ENCODE data around the gene TMED6. TPM values are rescaled to one million over a fixed set of nuclear protein-coding genes. Genes with fewer than 3 reads are reported as not detected.

TMED6 gene
- polyA plus RNA-seq, 3 donors: 0.29 TPM; not detected in 2

- Histone ChIP-seq H3K4me3 (replicated peaks in 1 of 3; ENCODE audit: low read depth in 2 of 3, low read length in 3 of 3) (no peak overlapping the region), H3K79me2 (ENCODE audit: insufficient read depth, low read length) (peaks cover 56% of the 10 kb centered on the region), H3K9ac (ENCODE audit: insufficient read depth, low read length, poor library complexity, severe bottlenecking) (no peak overlapping the region), H3K4me2 (replicated peaks; ENCODE audit: extremely low read depth, low read length, poor library complexity, severe bottlenecking) (no peak overlapping the region), H3K9me3 (replicated peaks in 1 of 2; ENCODE audit: control insufficient read depth in 1 of 2, insufficient read depth in 1 of 2, low read length in 2 of 2) (no peaks in the 10 kb centered on the region), H3K4me1 (ENCODE audit: control insufficient read depth in 1 of 2, insufficient read depth in 2 of 2, low read length in 2 of 2) (peaks cover 19 to 30% of the 10 kb centered on the region in 2 donors), H3K27me3 (ENCODE audit: control insufficient read depth in 2 of 2, insufficient read depth in 2 of 2, low read length in 2 of 2) (no peaks in the 10 kb centered on the region), H3K27ac (ENCODE audit: low read depth in 1 of 2, low read length in 2 of 2) (peak overlapping the region in 1 of 2 donors; percentile 64), H4K20me1 (ENCODE audit: insufficient read depth, low read length) (peaks cover 18% of the 10 kb centered on the region), H2AFZ (ENCODE audit: insufficient read depth, low read depth, low read length, poor library complexity, severe bottlenecking) (no peak overlapping the region), H3K36me3 (replicated peaks in 1 of 2; ENCODE audit: control insufficient read depth in 1 of 2, insufficient read depth in 2 of 2, low read length in 2 of 2) (peaks cover 32 to 69% of the 10 kb centered on the region in 2 donors)
- Mint-ChIP-seq H3K4me1 (peaks cover 24% of the 10 kb centered on the region), H3K4me3 (no peak overlapping the region), H3K27ac (peak overlapping the region in 2 of 7 donors; percentile 17 to 57), H3K9me3 (peaks cover 0 to 3% (median 0%) of the 10 kb centered on the region in 7 donors), H3K36me3 (peaks cover 47 to 55% of the 10 kb centered on the region in 2 donors), H3K27me3 (ENCODE audit: low read depth in 3 of 3) (peaks cover 0 to 1% (median 1%) of the 10 kb centered on the region in 3 donors)
- WGBS (ENCODE audit: insufficient coverage): no CpG with 5 or more reads among the region's 2 CpGs
- TF ChIP-seq, protein P1, sequence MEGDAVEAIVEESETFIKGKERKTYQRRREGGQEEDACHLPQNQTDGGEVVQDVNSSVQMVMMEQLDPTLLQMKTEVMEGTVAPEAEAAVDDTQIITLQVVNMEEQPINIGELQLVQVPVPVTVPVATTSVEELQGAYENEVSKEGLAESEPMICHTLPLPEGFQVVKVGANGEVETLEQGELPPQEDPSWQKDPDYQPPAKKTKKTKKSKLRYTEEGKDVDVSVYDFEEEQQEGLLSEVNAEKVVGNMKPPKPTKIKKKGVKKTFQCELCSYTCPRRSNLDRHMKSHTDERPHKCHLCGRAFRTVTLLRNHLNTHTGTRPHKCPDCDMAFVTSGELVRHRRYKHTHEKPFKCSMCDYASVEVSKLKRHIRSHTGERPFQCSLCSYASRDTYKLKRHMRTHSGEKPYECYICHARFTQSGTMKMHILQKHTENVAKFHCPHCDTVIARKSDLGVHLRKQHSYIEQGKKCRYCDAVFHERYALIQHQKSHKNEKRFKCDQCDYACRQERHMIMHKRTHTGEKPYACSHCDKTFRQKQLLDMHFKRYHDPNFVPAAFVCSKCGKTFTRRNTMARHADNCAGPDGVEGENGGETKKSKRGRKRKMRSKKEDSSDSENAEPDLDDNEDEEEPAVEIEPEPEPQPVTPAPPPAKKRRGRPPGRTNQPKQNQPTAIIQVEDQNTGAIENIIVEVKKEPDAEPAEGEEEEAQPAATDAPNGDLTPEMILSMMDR (IDR thresholded peaks at IDR 0.05): no peak
- no peak for DNase-seq
- intact Hi-C loops (cut with micrococcal nuclease): loop anchor here in 1 of 2 donors (5.0 kb wide), 1 partner anchor 45 kb away; the partner anchor contains the start of genes COG8 and NIP7
Measured at GRCh38 chr16:69382421-69382820, 30.8 kb upstream of the TMED6 start.

DNA sequence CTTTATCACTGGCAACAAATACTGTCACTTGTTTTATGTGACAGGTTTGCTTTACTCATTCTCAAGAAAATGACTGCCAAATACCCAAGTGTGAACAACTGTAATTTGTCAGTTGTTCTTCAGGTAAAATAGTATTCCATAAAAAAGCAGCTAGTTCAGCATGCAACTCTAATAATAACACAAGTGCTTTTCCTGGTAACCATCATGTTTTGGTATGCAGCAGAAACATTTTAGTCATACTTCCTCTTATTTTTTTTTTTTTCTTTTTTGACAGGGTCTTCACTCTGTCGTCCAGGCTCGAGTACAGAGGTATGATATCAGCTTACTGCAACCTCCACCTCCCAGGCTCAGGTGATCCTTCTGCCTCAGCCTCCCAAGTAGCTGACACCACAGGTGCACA lies 29.6 kb upstream of the TMED6 start:
- no peak overlapping the region for H3K4me3 ChIP-seq (replicated peaks in 1 of 3; ENCODE audit: low read depth in 2 of 3, low read length in 3 of 3)
- no CpG with 5 or more reads among the region's 2 CpGs for WGBS (ENCODE audit: insufficient coverage)
- peak overlapping the region; percentile 6 to 35 for H3K4me3 Mint-ChIP-seq
- peaks cover 18 to 29% of the 10 kb centered on the region in 2 donors for H3K4me1 ChIP-seq (ENCODE audit: control insufficient read depth in 1 of 2, insufficient read depth in 2 of 2, low read length in 2 of 2)
- no peak overlapping the region for H2AFZ ChIP-seq (ENCODE audit: insufficient read depth, low read depth, low read length, poor library complexity, severe bottlenecking)
- H3K36me3 Mint-ChIP-seq: peaks cover 54 to 66% of the 10 kb centered on the region in 2 donors
- DNase-seq: no peak
- TF ChIP-seq, protein P1 (IDR thresholded peaks at IDR 0.05): no peak
- peaks cover 55% of the 10 kb centered on the region for H3K79me2 ChIP-seq (ENCODE audit: insufficient read depth, low read length)
- H3K27me3 Mint-ChIP-seq (ENCODE audit: low read depth in 3 of 3): peaks cover 0 to 1% (median 0%) of the 10 kb centered on the region in 3 donors
- peaks cover 24% of the 10 kb centered on the region for H3K4me1 Mint-ChIP-seq
- H4K20me1 ChIP-seq (ENCODE audit: insufficient read depth, low read length): peaks cover 22% of the 10 kb centered on the region
- no peak overlapping the region for H3K9ac ChIP-seq (ENCODE audit: insufficient read depth, low read length, poor library complexity, severe bottlenecking)
- peak overlapping the region in 1 of 2 donors; percentile 64 for H3K27ac ChIP-seq (ENCODE audit: low read depth in 1 of 2, low read length in 2 of 2)
- peak overlapping the region; percentile 62 to 87 (median 78) for H3K27ac Mint-ChIP-seq
- H3K9me3 ChIP-seq (replicated peaks in 1 of 2; ENCODE audit: control insufficient read depth in 1 of 2, insufficient read depth in 1 of 2, low read length in 2 of 2): no peaks in the 10 kb centered on the region
- peaks cover 0 to 3% (median 0%) of the 10 kb centered on the region in 7 donors for H3K9me3 Mint-ChIP-seq
- intact Hi-C loops (cut with micrococcal nuclease): loop anchor here in 1 of 2 donors (5.0 kb wide), 1 partner anchor 44 kb away; the partner anchor contains the start of genes COG8 and NIP7
- peaks cover 32 to 76% of the 10 kb centered on the region in 2 donors for H3K36me3 ChIP-seq (replicated peaks in 1 of 2; ENCODE audit: control insufficient read depth in 1 of 2, insufficient read depth in 2 of 2, low read length in 2 of 2)
- H3K27me3 ChIP-seq (ENCODE audit: control insufficient read depth in 2 of 2, insufficient read depth in 2 of 2, low read length in 2 of 2): no peaks in the 10 kb centered on the region
- no peak overlapping the region for H3K4me2 ChIP-seq (replicated peaks; ENCODE audit: extremely low read depth, low read length, poor library complexity, severe bottlenecking)
